ENCODE data around the gene SLC26A5.

The SLC26A5 gene

GRCh38 chr7:103398483-103399127 lies 47.4 kb downstream of the SLC26A5 start:
- Histone ChIP-seq H3K4me2 (ENCODE audit: insufficient read depth, low read length) (no peak overlapping the region), H3K27ac (ENCODE audit: low read length) (no peak overlapping the region), H4K20me1 (ENCODE audit: insufficient read depth, low read length) (no peaks in the 10 kb centered on the region), H3K79me2 (ENCODE audit: insufficient read depth, low read length) (no peaks in the 10 kb centered on the region), H3K27me3 (ENCODE audit: insufficient read depth, low read length, poor library complexity) (no peaks in the 10 kb centered on the region), H2AFZ (ENCODE audit: low read depth, low read length) (no peak overlapping the region), H3K9ac (ENCODE audit: low read depth, low read length) (no peak overlapping the region), H3K4me3 (ENCODE audit: low read depth in 1 of 2, low read length in 2 of 2) (no peak overlapping the region), H3K4me1 (ENCODE audit: insufficient read depth, low read length) (no peaks in the 10 kb centered on the region), H3K9me3 (ENCODE audit: insufficient read depth, low read length, severe bottlenecking) (no peaks in the 10 kb centered on the region), H3K36me3 (ENCODE audit: insufficient read depth, low read length) (no peaks in the 10 kb centered on the region)
- DNase-seq (no peak), ATAC-seq (ENCODE audit: insufficient read depth, low read depth) (no peak)
- TF ChIP-seq CTCF (IDR thresholded peaks at IDR 0.05; ENCODE audit: borderline replicate concordance, extremely low read depth, low read length, poor library complexity, severe bottlenecking), result no peak
- TF ChIP-seq EZH2 (IDR thresholded peaks at IDR 0.05; ENCODE audit: borderline replicate concordance, low read depth, low read length, severe bottlenecking), result no peak

- Histone ChIP-seq H4K20me1 (ENCODE audit: insufficient read depth, low read length) (no peaks in the 10 kb centered on the region), H3K79me2 (ENCODE audit: insufficient read depth, low read length) (no peaks in the 10 kb centered on the region), H3K4me2 (ENCODE audit: insufficient read depth, low read length) (no peak overlapping the region), H3K9ac (ENCODE audit: low read depth, low read length) (no peak overlapping the region), H3K9me3 (ENCODE audit: insufficient read depth, low read length, severe bottlenecking) (no peaks in the 10 kb centered on the region), H3K4me1 (ENCODE audit: insufficient read depth, low read length) (no peaks in the 10 kb centered on the region), H2AFZ (ENCODE audit: low read depth, low read length) (no peak overlapping the region), H3K27me3 (ENCODE audit: insufficient read depth, low read length, poor library complexity) (no peaks in the 10 kb centered on the region), H3K27ac (ENCODE audit: low read length) (no peak overlapping the region), H3K36me3 (ENCODE audit: insufficient read depth, low read length) (no peaks in the 10 kb centered on the region), H3K4me3 (ENCODE audit: low read depth in 1 of 2, low read length in 2 of 2) (no peak overlapping the region)
- TF ChIP-seq EZH2 (IDR thresholded peaks at IDR 0.05; ENCODE audit: borderline replicate concordance, low read depth, low read length, severe bottlenecking), result no peak
- no peak for TF ChIP-seq CTCF (IDR thresholded peaks at IDR 0.05; ENCODE audit: borderline replicate concordance, extremely low read depth, low read length, poor library complexity, severe bottlenecking)
- ATAC-seq (ENCODE audit: insufficient read depth, low read depth) (no peak), DNase-seq (no peak)
Observed at GRCh38 chr7:103396471-103396870, 49.5 kb downstream of the SLC26A5 start.

GRCh38 chr7:103395071-103395470 lies 50.9 kb downstream of the SLC26A5 start:
- H3K4me3 ChIP-seq (ENCODE audit: low read depth in 1 of 2, low read length in 2 of 2), result no peak overlapping the region
- H3K9me3 ChIP-seq (ENCODE audit: insufficient read depth, low read length, severe bottlenecking), result no peaks in the 10 kb centered on the region
- no peak overlapping the region for H3K4me2 ChIP-seq (ENCODE audit: insufficient read depth, low read length)
- ATAC-seq (ENCODE audit: insufficient read depth, low read depth) (no peak), DNase-seq (no peak)
- H3K27ac ChIP-seq (ENCODE audit: low read length), result no peak overlapping the region
- no peaks in the 10 kb centered on the region for H3K79me2 ChIP-seq (ENCODE audit: insufficient read depth, low read length)
- no peak overlapping the region for H2AFZ ChIP-seq (ENCODE audit: low read depth, low read length)
- no peaks in the 10 kb centered on the region for H4K20me1 ChIP-seq (ENCODE audit: insufficient read depth, low read length)
- H3K4me1 ChIP-seq (ENCODE audit: insufficient read depth, low read length), result no peaks in the 10 kb centered on the region
- no peak overlapping the region for H3K9ac ChIP-seq (ENCODE audit: low read depth, low read length)
- H3K36me3 ChIP-seq (ENCODE audit: insufficient read depth, low read length), result no peaks in the 10 kb centered on the region
- TF ChIP-seq EZH2 (IDR thresholded peaks at IDR 0.05; ENCODE audit: borderline replicate concordance, low read depth, low read length, severe bottlenecking), result no peak
- TF ChIP-seq CTCF (IDR thresholded peaks at IDR 0.05; ENCODE audit: borderline replicate concordance, extremely low read depth, low read length, poor library complexity, severe bottlenecking), result no peak
- peaks cover 4% of the 10 kb centered on the region for H3K27me3 ChIP-seq (ENCODE audit: insufficient read depth, low read length, poor library complexity)

Data from DND-41 (cell line).